H9 (cell line): Measurements from ENCODE around the gene SLC7A11. TPM values are rescaled to one million over a fixed set of nuclear protein-coding genes. Genes with fewer than 3 reads are reported as not detected.

Source experiments
- DNase-seq: peaks from one replicate; pipeline ENCODE4 v3.0.0-alpha.2; 2017
- H2AFZ ChIP-seq: one replicate; pipeline ENCODE4 v1.6.1; 2013; ENCODE audit warnings: mild to moderate bottlenecking, low read length, control low read depth, moderate library complexity
- H2AK5ac ChIP-seq: 2 replicates; pipeline ENCODE4 v1.6.1; 2013; ENCODE audit warnings: low read length, control low read depth, mixed read lengths; ENCODE audit not compliant: insufficient read length
- H2BK120ac ChIP-seq: one replicate; pipeline ENCODE4 v1.6.1; 2013; ENCODE audit warnings: low read depth, mild to moderate bottlenecking, low read length, control low read depth, inconsistent platforms; ENCODE audit not compliant: poor library complexity, severe bottlenecking
- H2BK12ac ChIP-seq: 2 replicates; pipeline ENCODE4 v1.6.1; 2013; ENCODE audit warnings: low read length, control low read depth, mixed read lengths, low read depth; ENCODE audit not compliant: insufficient read length
- H2BK15ac ChIP-seq: 2 replicates; pipeline ENCODE4 v1.6.1; 2013; ENCODE audit warnings: low read depth, low read length, control low read depth
- H2BK20ac ChIP-seq: one replicate; pipeline ENCODE4 v1.6.1; 2013; ENCODE audit warnings: low read depth, mild to moderate bottlenecking, low read length, control low read depth, inconsistent platforms; ENCODE audit not compliant: poor library complexity, severe bottlenecking
- H2BK5ac ChIP-seq: 2 replicates; pipeline ENCODE4 v1.6.1; 2013; ENCODE audit warnings: low read length, control low read depth, mixed read lengths; ENCODE audit not compliant: insufficient read length
- H3K14ac ChIP-seq: 2 replicates; pipeline ENCODE4 v1.6.1; 2013; ENCODE audit warnings: low read length, control low read depth; ENCODE audit not compliant: insufficient read depth
- H3K18ac ChIP-seq: 2 replicates; pipeline ENCODE4 v1.6.1; 2013; ENCODE audit warnings: low read depth, mild to moderate bottlenecking, mixed read lengths, low read length, control low read depth; ENCODE audit not compliant: insufficient read length
- H3K23ac ChIP-seq: 2 replicates; pipeline ENCODE4 v1.6.1; 2013; ENCODE audit warnings: low read length, control low read depth, mixed read lengths, low read depth; ENCODE audit not compliant: insufficient read length
- H3K23me2 ChIP-seq: 2 replicates; pipeline ENCODE4 v1.6.1; 2013; ENCODE audit warnings: low read depth, mild to moderate bottlenecking, mixed read lengths, low read length, control low read depth; ENCODE audit not compliant: insufficient read length, poor library complexity, severe bottlenecking
- H3K27ac ChIP-seq: 2 replicates; pipeline ENCODE4 v1.5.1; 2013; ENCODE audit warnings: low read length, control low read depth, mixed read lengths, low read depth; ENCODE audit not compliant: insufficient read length
- H3K27me3 ChIP-seq: 2 replicates; pipeline ENCODE4 v1.6.1; 2013; ENCODE audit warnings: low read length, control low read depth, inconsistent platforms; ENCODE audit not compliant: insufficient read depth
- H3K4ac ChIP-seq: 2 replicates; pipeline ENCODE4 v1.6.1; 2013; ENCODE audit warnings: low read depth, mild to moderate bottlenecking, control low read depth, inconsistent platforms, low read length, moderate library complexity
- H3K4me1 ChIP-seq: 2 replicates; pipeline ENCODE4 v1.6.1; 2013; ENCODE audit warnings: low read length, control low read depth, inconsistent platforms; ENCODE audit not compliant: insufficient read depth
- H3K4me2 ChIP-seq: 2 replicates; pipeline ENCODE4 v1.6.1; 2013; ENCODE audit warnings: low read length, control low read depth, mixed read lengths; ENCODE audit not compliant: insufficient read length, insufficient read depth
- H3K56ac ChIP-seq: 2 replicates; pipeline ENCODE4 v1.6.1; 2013; ENCODE audit warnings: low read depth, mild to moderate bottlenecking, mixed read lengths, low read length, control low read depth; ENCODE audit not compliant: insufficient read length
- H3K79me1 ChIP-seq: 2 replicates; pipeline ENCODE4 v1.6.1; 2013; ENCODE audit warnings: low read depth, mild to moderate bottlenecking, moderate library complexity, low read length, control low read depth, inconsistent platforms; ENCODE audit not compliant: insufficient read depth, poor library complexity, severe bottlenecking
- H3K79me2 ChIP-seq: 2 replicates; pipeline ENCODE4 v1.6.1; 2013; ENCODE audit warnings: low read length, control low read depth, inconsistent platforms; ENCODE audit not compliant: insufficient read depth
- H3K9ac ChIP-seq: 2 replicates; pipeline ENCODE4 v1.6.1; 2013; ENCODE audit warnings: low read length, control low read depth, mixed read lengths; ENCODE audit not compliant: insufficient read length; ENCODE audit errors: extremely low read depth
- H3K9me3 ChIP-seq: one replicate; pipeline ENCODE4 v1.6.1; 2013; ENCODE audit warnings: low read depth, low read length, inconsistent platforms; ENCODE audit not compliant: control insufficient read depth
- H3T11ph ChIP-seq: one replicate; pipeline ENCODE4 v1.6.1; 2013; ENCODE audit warnings: mild to moderate bottlenecking, low read length, control low read depth, inconsistent platforms
- H4K20me1 ChIP-seq: one replicate; pipeline ENCODE4 v1.6.1; 2013; ENCODE audit not compliant: control insufficient read depth, insufficient read length, insufficient read depth
- H4K5ac ChIP-seq: 2 replicates; pipeline ENCODE4 v1.6.1; 2013; ENCODE audit warnings: low read depth, mild to moderate bottlenecking, mixed read lengths, low read length, control low read depth; ENCODE audit not compliant: insufficient read length
- H4K8ac ChIP-seq: replicated peaks from 2 replicates; pipeline ENCODE4 v1.6.1; 2013; ENCODE audit warnings: low read length, control low read depth, mixed read lengths, low read depth; ENCODE audit not compliant: insufficient read length
- H4K91ac ChIP-seq: 2 replicates; pipeline ENCODE4 v1.6.1; 2013; ENCODE audit warnings: low read depth, mild to moderate bottlenecking, moderate library complexity, mixed read lengths, low read length, control low read depth; ENCODE audit not compliant: insufficient read length
- H3K27ac Mint-ChIP-seq, 3 experiments: 2 replicates in 2 of 3; 3 replicates in 1 of 3; pipeline ENCODE4 v1.8.0; 2020 to 2021; ENCODE audit warnings: mixed read lengths in 3 of 3, mild to moderate bottlenecking in 1 of 3, moderate library complexity in 1 of 3
- H3K27me3 Mint-ChIP-seq: 2 replicates; pipeline ENCODE4 v1.8.0; 2021; ENCODE audit warnings: low read depth, mild to moderate bottlenecking, moderate library complexity, mixed read lengths
- H3K36me3 Mint-ChIP-seq, 3 experiments: 2 replicates in 2 of 3; 3 replicates in 1 of 3; pipeline ENCODE4 v1.8.0; 2020 to 2021; ENCODE audit warnings: low read depth in 3 of 3, mixed read lengths in 3 of 3; ENCODE audit not compliant: insufficient read depth in 1 of 3
- H3K4me1 Mint-ChIP-seq, 2 experiments: 2 replicates each; pipeline ENCODE4 v1.8.0; 2020; ENCODE audit warnings: mixed read lengths in 2 of 2
- H3K4me3 Mint-ChIP-seq, 2 experiments: 2 replicates in 1 of 2; 3 replicates in 1 of 2; pipeline ENCODE4 v1.8.0; 2020 to 2021; ENCODE audit warnings: mild to moderate bottlenecking in 2 of 2, mixed read lengths in 2 of 2, moderate library complexity in 1 of 2
- H3K9me3 Mint-ChIP-seq, 2 experiments: 2 replicates in 1 of 2; 3 replicates in 1 of 2; pipeline ENCODE4 v1.8.0; 2020; ENCODE audit warnings: mild to moderate bottlenecking in 2 of 2, mixed read lengths in 2 of 2, moderate library complexity in 1 of 2
- CTCF ChIP-seq: fragments of 200-600 bp; sonication (generic); conservative IDR thresholded peaks from 3 replicates; pipeline ENCODE4 v1.8.0; 2021; ENCODE audit warnings: antibody characterized with exemption, mild to moderate bottlenecking
- WGBS: extraction: QIAGEN DNeasy Blood & Tissue Kit; methylation state at CpG from one replicate; pipeline ENCODE4 v1.1.7; 2013; ENCODE audit warnings: missing lambda C conversion rate, low lambda C conversion rate, mixed read lengths; ENCODE audit not compliant: insufficient read length; ENCODE audit errors: extremely low coverage; 5-methylcytosine and 5-hydroxymethylcytosine counted together
- total RNA-seq: library from RNA; stranded (reverse); gene quantifications from 2 replicates; pipeline ENCODE4 v1.2.1, GENCODE V29; 2021

The SLC7A11 gene
- total RNA-seq, 1 experiment from 2014 or later = 19.8 TPM

GRCh38 chr4:138262469-138262868 lies 20.3 kb upstream of the SLC7A11 start:
- TF ChIP-seq CTCF = no peak
- no peak overlapping the region for H3K4ac ChIP-seq

More at GRCh38 chr4:138262469-138262868, 20.3 kb upstream of the SLC7A11 start:
- H3K18ac ChIP-seq = no peak overlapping the region
- no peaks in the 10 kb centered on the region for H3K79me2 ChIP-seq
- no peak overlapping the region for H3K56ac ChIP-seq
- H2BK15ac ChIP-seq = no peak overlapping the region
- Mint-ChIP-seq H3K27ac (no peak overlapping the region), H3K9me3 (no peaks in the 10 kb centered on the region), H3K4me3 (no peak overlapping the region), H3K4me1 (peaks cover 4 to 13% of the 10 kb centered on the region in 2 experiments; a peak in 3 of 4 replicates), H3K36me3 (no peaks in the 10 kb centered on the region; a peak in 1 of 7 replicates), H3K27me3 (no peaks in the 10 kb centered on the region)
- no peaks in the 10 kb centered on the region; the same call in 1 of the 2 replicates for H3K4me1 ChIP-seq
- no peak overlapping the region for H2BK20ac ChIP-seq
- H4K91ac ChIP-seq = no peak overlapping the region
- no peak overlapping the region for H3K27ac ChIP-seq
- no peak overlapping the region for H3K9ac ChIP-seq
- H3K4me2 ChIP-seq = no peak overlapping the region
- H3K9me3 ChIP-seq = no peaks in the 10 kb centered on the region
- H3K14ac ChIP-seq = no peak overlapping the region
- H3K27me3 ChIP-seq = no peaks in the 10 kb centered on the region
- no peak overlapping the region for H4K8ac ChIP-seq
- no peak overlapping the region for H3T11ph ChIP-seq
- no peak for DNase-seq
- H2AK5ac ChIP-seq = no peak overlapping the region
- H2BK12ac ChIP-seq = no peak overlapping the region
- H2BK120ac ChIP-seq = no peak overlapping the region
- no peak overlapping the region for H3K23ac ChIP-seq
- no peak overlapping the region for H4K5ac ChIP-seq
- H3K79me1 ChIP-seq = no peaks in the 10 kb centered on the region
- H2AFZ ChIP-seq = no peak overlapping the region
- WGBS = no CpG with 5 or more reads among the region's 3 CpGs
- H3K23me2 ChIP-seq = no peaks in the 10 kb centered on the region
- no peaks in the 10 kb centered on the region for H4K20me1 ChIP-seq
- H2BK5ac ChIP-seq = no peak overlapping the region
